GM19035 (cell line): Measurements from ENCODE around the gene SUCLG1.

Source experiments
- ATAC-seq: cut with Tn5 transposase; IDR thresholded peaks from one replicate; pipeline ENCODE4 v1.9.1; 2021; ENCODE audit not compliant: unreplicated experiment

The SUCLG1 gene

DNA sequence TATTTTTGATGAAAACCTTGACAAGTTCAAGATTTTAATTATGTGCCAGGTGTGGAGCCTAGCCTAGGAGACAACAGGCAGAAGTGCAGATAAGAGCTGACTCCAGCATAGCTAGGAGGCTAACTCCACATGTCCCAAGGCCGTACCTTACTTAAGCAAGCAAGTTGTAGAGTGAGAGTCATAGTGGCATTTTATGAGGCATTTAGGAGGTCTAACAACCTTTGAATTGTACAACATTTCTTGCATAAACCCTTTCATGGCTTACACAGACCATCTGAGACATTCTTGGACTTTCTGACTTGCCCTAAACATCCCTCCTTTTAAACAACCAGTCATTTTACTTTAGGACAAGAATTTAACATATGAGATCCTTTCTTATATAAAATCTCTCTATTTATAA is 8.3 kb upstream of the SUCLG1 start:
- ATAC-seq, result no peak

DNA sequence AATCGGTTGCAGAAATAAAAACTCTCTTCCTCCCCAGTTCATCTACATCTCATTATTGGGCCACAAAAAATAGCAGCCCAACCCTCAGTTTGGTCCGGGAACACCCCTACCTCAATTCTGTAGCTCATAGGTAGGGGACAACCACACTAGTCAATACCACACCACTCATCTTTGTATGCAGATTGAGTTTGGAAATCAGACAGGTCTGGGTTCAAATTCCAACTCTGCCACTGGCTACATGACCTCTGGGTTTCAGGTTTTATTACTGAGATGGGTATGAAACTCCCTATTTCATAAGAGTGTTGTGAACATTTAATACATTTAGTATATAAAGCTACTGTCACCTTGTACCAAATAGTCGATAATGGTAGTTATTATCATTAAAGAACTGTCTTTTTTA is 2.2 kb upstream of the SUCLG1 start:
- ATAC-seq, result no peak

GRCh38 chr2:84460670-84461069 is 1.6 kb upstream of the SUCLG1 start:
- ATAC-seq, result no peak

DNA sequence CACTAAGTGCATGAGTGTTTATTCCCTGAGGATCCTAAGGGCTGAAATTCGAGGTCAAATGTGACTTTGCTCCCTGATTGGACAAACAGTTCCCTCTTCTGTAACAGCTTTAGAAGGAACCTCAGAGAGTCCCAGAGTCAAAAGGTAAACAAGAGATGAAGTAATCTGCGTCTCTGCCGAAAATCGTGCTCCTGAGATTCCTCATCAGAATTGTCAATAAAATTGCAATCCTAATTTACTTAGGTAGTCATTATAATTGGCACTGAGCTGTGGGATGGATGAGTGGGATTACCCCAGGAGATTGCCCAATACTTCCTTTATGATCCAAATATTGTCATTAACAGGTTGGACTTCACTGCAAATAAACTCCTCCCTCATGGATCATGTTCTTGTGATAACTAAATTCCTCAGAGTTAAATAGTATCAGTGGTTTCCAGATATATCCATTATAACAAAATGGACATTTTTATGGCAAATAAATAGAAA is 907 bp upstream of the SUCLG1 start:
- ATAC-seq, result no peak

GRCh38 chr2:84458551-84459017 is 496 bp downstream of the SUCLG1 start:
- ATAC-seq, result peak; percentile 28

GRCh38 chr2:84457686-84458085 is 1.4 kb downstream of the SUCLG1 start:
- no peak for ATAC-seq

DNA sequence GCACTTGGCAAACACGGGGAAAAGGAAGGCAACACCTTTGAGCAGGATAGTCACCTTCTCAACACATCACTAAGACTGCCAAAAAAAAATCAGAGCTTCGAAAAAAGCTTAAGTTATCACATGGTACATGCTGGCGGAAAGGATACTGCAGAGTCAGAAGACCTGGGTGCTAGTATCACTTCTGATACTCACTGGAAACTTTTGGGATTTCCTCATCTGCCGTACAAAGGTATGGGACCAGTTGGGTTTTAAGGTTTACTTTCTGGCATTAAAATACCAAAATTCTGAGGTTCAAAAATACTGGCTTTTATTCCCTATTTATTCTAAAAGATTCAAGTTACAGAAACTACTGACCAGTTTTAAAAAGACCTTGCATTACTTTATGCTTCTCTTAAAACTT is 2.9 kb downstream of the SUCLG1 start:
- ATAC-seq, result no peak

DNA sequence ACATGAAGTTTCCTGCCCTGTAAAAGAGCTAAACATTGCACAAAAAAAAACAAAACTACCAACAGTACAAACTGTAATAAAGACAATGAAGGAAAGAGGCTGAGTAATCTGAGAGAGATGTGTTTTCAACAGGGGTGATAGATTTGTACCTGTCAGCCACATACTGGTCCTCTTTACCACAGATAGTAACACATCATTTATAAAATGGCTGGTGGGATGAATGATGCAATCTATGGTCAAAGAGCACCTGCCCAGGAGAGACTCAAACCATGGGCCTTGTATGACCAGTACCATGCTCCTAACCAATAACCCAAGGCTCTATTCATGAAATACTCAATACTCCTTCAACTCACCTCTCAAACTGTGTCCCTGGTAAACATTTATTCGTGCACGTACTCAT is 4.5 kb downstream of the SUCLG1 start:
- ATAC-seq, result no peak

- no peak for ATAC-seq
Measured at GRCh38 chr2:84452624-84453023, 6.5 kb downstream of the SUCLG1 start.

- ATAC-seq, result no peak
Measured at GRCh38 chr2:84451579-84451978, 7.5 kb downstream of the SUCLG1 start.

GRCh38 chr2:84450288-84451227 is 8.5 kb downstream of the SUCLG1 start:
- ATAC-seq, result no peak

DNA sequence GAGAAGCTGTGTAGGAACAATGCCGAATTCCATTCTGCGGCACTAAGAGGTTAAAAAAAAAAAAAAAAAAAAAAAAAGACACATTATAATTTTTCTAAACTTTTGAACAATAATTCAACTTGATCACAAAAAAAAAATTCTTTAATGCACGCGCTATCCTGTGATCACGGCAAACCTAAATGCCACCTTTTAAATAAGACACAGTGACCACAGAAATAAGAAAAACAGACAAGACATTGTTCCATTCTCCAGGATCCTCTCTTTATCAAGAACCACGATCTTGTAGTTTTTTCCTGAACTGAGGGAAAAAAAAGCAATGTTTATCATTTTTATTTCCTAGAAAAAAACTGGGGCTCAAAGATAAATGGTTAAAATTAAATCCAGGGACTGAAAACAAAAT is 9.4 kb downstream of the SUCLG1 start:
- ATAC-seq, result no peak

DNA sequence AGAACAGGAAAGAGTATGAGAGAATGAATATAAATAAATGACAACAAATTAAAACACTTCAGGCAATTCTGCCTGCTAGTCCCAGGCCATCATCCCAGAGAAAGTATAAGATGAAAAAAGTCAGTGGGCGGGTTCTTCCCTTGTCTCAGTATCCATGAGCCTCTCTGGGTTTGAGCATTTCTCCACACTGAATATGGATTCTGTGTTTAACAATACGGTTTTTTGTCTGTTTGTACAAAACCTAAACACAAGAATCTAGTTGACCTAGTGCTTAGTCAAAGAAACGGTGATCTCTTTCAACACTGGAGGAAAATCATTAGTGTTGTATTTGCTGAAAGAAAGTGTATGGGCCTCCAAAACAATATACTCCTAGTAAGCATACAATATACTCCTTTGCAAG is 10.0 kb downstream of the SUCLG1 start:
- ATAC-seq, result no peak

DNA sequence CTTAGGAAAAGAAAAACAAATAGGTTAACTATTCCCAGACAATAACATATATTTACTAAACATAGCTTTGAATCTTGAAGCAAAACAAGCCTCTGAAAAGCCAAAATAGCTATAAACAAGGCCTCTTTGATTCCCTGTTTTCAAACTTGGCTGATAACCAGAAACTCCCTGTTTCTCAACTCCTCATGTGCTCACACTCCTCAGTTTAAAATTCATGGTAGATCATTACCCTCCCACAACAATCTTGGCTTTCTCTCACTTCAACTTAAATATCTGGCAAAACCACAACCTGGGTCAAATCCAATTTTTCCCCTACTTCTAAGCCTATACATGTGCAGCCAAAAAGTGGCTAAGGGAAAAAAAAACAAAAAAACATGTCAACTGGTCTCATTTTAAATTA is 15.6 kb downstream of the SUCLG1 start:
- no peak for ATAC-seq

DNA sequence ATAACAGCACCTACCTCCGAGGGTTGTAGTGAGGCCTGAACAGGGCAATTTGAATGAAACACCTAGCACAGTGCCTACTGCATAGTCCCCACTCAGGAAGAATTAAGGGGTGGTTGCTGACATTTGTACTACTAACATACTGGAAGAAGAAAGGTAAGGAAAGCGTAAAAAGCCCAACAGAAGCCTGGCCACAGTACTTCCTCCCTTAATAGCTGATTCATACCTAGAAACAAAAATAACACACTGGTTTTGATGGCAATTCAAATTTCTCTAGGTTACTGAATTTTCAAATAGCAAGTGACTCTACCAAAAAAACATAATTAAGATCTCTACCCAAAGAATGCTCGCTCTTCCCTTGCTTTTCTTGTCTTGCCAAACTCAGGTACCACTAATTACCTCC is 16.2 kb downstream of the SUCLG1 start:
- ATAC-seq, result no peak

- ATAC-seq, result no peak
Measured at GRCh38 chr2:84441505-84441904, 17.6 kb downstream of the SUCLG1 start.

GRCh38 chr2:84441036-84441435 is 18.0 kb downstream of the SUCLG1 start:
- no peak for ATAC-seq

DNA sequence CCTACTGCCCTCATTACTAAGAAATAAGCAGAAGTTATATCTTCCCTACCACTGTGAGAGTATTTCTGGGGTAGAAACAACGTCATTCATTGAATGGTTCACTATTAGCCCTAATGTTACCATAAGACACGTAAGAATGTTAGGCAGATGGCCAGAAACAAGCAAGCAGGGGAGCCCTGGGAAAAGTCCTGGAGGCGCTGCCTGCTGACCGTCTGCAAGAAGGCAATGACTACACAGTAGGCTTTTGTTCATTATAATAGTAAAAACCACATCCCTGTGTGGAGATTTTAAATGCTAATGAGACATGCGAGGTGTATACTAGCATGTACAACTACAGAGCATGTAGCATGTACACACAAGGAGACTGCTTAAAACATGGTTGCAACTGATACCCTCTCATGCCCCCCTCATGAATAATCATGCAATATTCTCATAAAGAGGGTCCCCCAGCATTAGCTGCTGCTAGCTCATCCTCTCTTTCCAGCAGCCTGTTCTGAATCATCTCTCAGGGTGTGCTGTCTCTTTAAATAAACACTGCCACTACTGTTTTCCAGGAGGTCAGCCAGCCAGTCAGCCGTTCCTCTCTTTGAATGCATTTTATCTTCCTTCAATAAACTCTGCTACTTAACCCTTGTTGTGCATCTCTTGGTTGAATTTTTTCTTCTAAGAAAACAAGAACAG is 23.6 kb downstream of the SUCLG1 start:
- no peak for ATAC-seq

- ATAC-seq, result no peak
Measured at GRCh38 chr2:84429328-84429727, 29.8 kb downstream of the SUCLG1 start.

GRCh38 chr2:84427235-84428138 is 31.6 kb downstream of the SUCLG1 start:
- peak; percentile 66 for ATAC-seq

DNA sequence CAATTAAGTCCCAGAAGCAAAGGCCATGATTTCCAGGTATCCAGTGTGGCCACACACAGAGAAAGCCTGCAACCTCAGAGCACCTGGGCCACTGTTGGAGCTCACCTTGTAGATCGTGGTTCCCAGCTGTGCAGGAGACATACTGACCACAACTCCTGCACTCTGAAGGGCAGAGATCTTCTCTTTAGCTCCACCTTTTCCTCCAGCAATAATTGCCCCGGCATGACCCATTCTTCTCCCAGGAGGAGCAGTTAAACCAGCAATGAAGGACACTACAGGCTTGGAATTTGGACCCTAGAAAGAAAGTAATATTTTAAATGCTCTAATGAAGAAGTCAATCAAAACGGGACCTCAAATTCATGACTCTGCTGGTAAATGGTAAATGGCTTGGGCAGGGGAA is 33.8 kb downstream of the SUCLG1 start:
- ATAC-seq, result no peak
